MCF 10A (cell line): ENCODE measurements around the gene MYO16. TPM values are rescaled to one million over a fixed set of nuclear protein-coding genes. Genes with fewer than 3 reads are reported as not detected.

Experiments
- BruUV-seq: library from RNA; stranded (reverse); fragments of 400-500 nt; replicated peaks from 2 replicates; lab custom pipeline; 2021; lab: Mats Ljungman, UMichigan
- CTCF ChIA-PET: fragments of 300-600 bp; sonication (Branson Sonifier 250); formaldehyde crosslinking; extraction: SDS; loops from one replicate; lab custom pipeline; 2021; ENCODE audit warnings: antibody characterized with exemption, inconsistent platforms; lab: Yijun Ruan, JAX
- POLR2A ChIA-PET: fragments of 300-600, 350-650 bp; sonication (Branson Sonifier 250); formaldehyde crosslinking; extraction: SDS; loops from one replicate; lab custom pipeline; 2020; ENCODE audit warnings: antibody characterized with exemption, inconsistent platforms; lab: Yijun Ruan, JAX
- DNase-seq: peaks from one replicate; pipeline ENCODE4 v3.0.0-alpha.2; 2018; ENCODE audit not compliant: unreplicated experiment
- H3K27ac Mint-ChIP-seq: one replicate; pipeline ENCODE4 v1.8.0; 2022; ENCODE audit warnings: mild to moderate bottlenecking, low read depth, mixed read lengths; ENCODE audit not compliant: unreplicated experiment
- H3K27me3 Mint-ChIP-seq: one replicate; pipeline ENCODE4 v1.8.0; 2022; ENCODE audit warnings: mixed read lengths; ENCODE audit not compliant: insufficient read depth, unreplicated experiment
- H3K36me3 Mint-ChIP-seq: one replicate; pipeline ENCODE4 v1.8.0; 2022; ENCODE audit warnings: mild to moderate bottlenecking, moderate library complexity, mixed read lengths; ENCODE audit not compliant: insufficient read depth, unreplicated experiment
- H3K4me1 Mint-ChIP-seq: one replicate; pipeline ENCODE4 v1.8.0; 2022; ENCODE audit warnings: mixed read lengths; ENCODE audit not compliant: insufficient read depth, unreplicated experiment
- H3K4me3 Mint-ChIP-seq: one replicate; pipeline ENCODE4 v1.8.0; 2022; ENCODE audit warnings: mild to moderate bottlenecking, moderate library complexity, mixed read lengths; ENCODE audit not compliant: unreplicated experiment
- H3K9me3 Mint-ChIP-seq: one replicate; pipeline ENCODE4 v1.8.0; 2022; ENCODE audit warnings: mixed read lengths; ENCODE audit not compliant: unreplicated experiment
- CTCF ChIP-seq: fragments of 200-600 bp; IDR thresholded peaks from one replicate; pipeline ENCODE4 v1.8.0; 2022; ENCODE audit warnings: antibody characterized with exemption, mild to moderate bottlenecking; ENCODE audit not compliant: unreplicated experiment
- intact Hi-C: fragments of 100-400 bp; cut with micrococcal nuclease; formaldehyde crosslinking; loops from 2 replicates; pipeline ENCODE4 v1.14.1; 2022
- total RNA-seq: library from RNA; stranded (reverse); gene quantifications from 2 replicates; pipeline ENCODE4 v1.2.3, GENCODE V29; 2022

The MYO16 gene
- total RNA-seq, 1 experiment from 2014 or later, result not detected

GRCh38 chr13:109058087-109058486 lies 428.7 kb downstream of the MYO16 start:
- Mint-ChIP-seq H3K27ac (no peak overlapping the region), H3K36me3 (peaks cover 5% of the 10 kb centered on the region), H3K27me3 (no peaks in the 10 kb centered on the region), H3K4me1 (no peaks in the 10 kb centered on the region), H3K9me3 (no peaks in the 10 kb centered on the region), H3K4me3 (no peak overlapping the region)
- intact Hi-C loops, result no loop called here
- DNase-seq, result no peak
- no peak for TF ChIP-seq CTCF
- CTCF ChIA-PET, result interaction anchor here (0.7 kb wide), 1 partner anchor 38 kb away, joined by 4 read pairs; no protein-coding TSS in a partner anchor
- BruUV-seq, result no TSS peak
- POLR2A ChIA-PET, result interaction anchor here (1.2 kb wide), 1 partner anchor 24 kb away, joined by 3 read pairs; no protein-coding TSS in a partner anchor

GRCh38 chr13:109072505-109072904 lies 443.1 kb downstream of the MYO16 start:
- Mint-ChIP-seq H3K27ac (no peak overlapping the region), H3K4me1 (no peaks in the 10 kb centered on the region), H3K9me3 (no peaks in the 10 kb centered on the region), H3K27me3 (peaks cover 14% of the 10 kb centered on the region), H3K36me3 (no peaks in the 10 kb centered on the region), H3K4me3 (no peak overlapping the region)
- POLR2A ChIA-PET, result no interaction called here
- CTCF ChIA-PET, result interaction anchor here (0.7 kb wide), 1 partner anchor 10 kb away, joined by 5 read pairs; no protein-coding TSS in a partner anchor
- BruUV-seq, result no TSS peak
- no peak for TF ChIP-seq CTCF
- DNase-seq, result no peak
- intact Hi-C loops, result no loop called here

GRCh38 chr13:109074436-109074835 lies 445.0 kb downstream of the MYO16 start:
- Mint-ChIP-seq H3K27ac (no peak overlapping the region), H3K4me3 (no peak overlapping the region), H3K36me3 (no peaks in the 10 kb centered on the region), H3K4me1 (no peaks in the 10 kb centered on the region), H3K27me3 (peaks cover 20% of the 10 kb centered on the region), H3K9me3 (no peaks in the 10 kb centered on the region)
- DNase-seq, result no peak
- intact Hi-C loops, result no loop called here
- TF ChIP-seq CTCF, result no peak
- ChIA-PET POLR2A (no interaction called here), CTCF (no interaction called here)
- BruUV-seq, result no TSS peak

GRCh38 chr13:109074853-109075252 lies 445.4 kb downstream of the MYO16 start:
- H3K27me3 Mint-ChIP-seq, result peaks cover 20% of the 10 kb centered on the region
- ChIA-PET CTCF (interaction anchor here (0.6 kb wide), 1 partner anchor 993 kb away, joined by 3 read pairs; no protein-coding TSS in a partner anchor), POLR2A (no interaction called here)
- TF ChIP-seq CTCF, result no peak
- BruUV-seq, result no TSS peak
- no peak overlapping the region for H3K4me3 Mint-ChIP-seq
- no peaks in the 10 kb centered on the region for H3K36me3 Mint-ChIP-seq
- no peak overlapping the region for H3K27ac Mint-ChIP-seq
- DNase-seq, result no peak
- no peaks in the 10 kb centered on the region for H3K4me1 Mint-ChIP-seq
- intact Hi-C loops, result no loop called here
- no peaks in the 10 kb centered on the region for H3K9me3 Mint-ChIP-seq
